GM23338 (cell line): ENCODE measurements around the gene ZNF560. TPM values are rescaled to one million over a fixed set of nuclear protein-coding genes. Genes with fewer than 3 reads are reported as not detected.

Experiments used
- CREB1 ChIP-seq: fragments of 250-450 bp; sonication (Bioruptor Pico); IDR thresholded peaks from 2 replicates; pipeline ENCODE4 v1.5.0; 2020; ENCODE audit warnings: low read depth, mild to moderate bottlenecking, moderate library complexity
- NANOG ChIP-seq: IDR thresholded peaks from 2 replicates; pipeline ENCODE4 v1.6.1; 2016; ENCODE audit warnings: antibody characterized with exemption, borderline replicate concordance
- ZNF114 ChIP-seq: fragments of 250-450 bp; sonication (Bioruptor Pico); IDR thresholded peaks from 2 replicates; pipeline ENCODE4 v1.5.0; 2020; ENCODE audit warnings: mild to moderate bottlenecking, moderate library complexity
- ZNF331 ChIP-seq: fragments of 250-450 bp; sonication (Bioruptor Pico); IDR thresholded peaks from 2 replicates; pipeline ENCODE4 v1.5.0; 2020; ENCODE audit warnings: low read depth, mild to moderate bottlenecking, moderate library complexity
- polyA plus RNA-seq: library from polyadenylated mRNA; unstranded; fragments of >200 nt; fragmentation: Nextera tagmentation; extraction: Ambion mirVana; gene quantifications from 2 replicates; pipeline ENCODE4 v1.2.1, GENCODE V29; 2016
- total RNA-seq: library from RNA; depleted of rRNA; stranded (reverse); fragments of >200 nt; shearing (Covaris generic); gene quantifications from 2 replicates; pipeline ENCODE4 v1.2.3, GENCODE V29; 2014
- TF ChIP-seq, protein P1 (sequence below): fragments of 250-450 bp; sonication (Bioruptor Pico); IDR thresholded peaks from 2 replicates; pipeline ENCODE4 v1.5.0; 2020; ENCODE audit warnings: mild to moderate bottlenecking, moderate library complexity
- TF ChIP-seq, protein P2 (sequence below): IDR thresholded peaks from 2 replicates; pipeline ENCODE4 v1.6.1; 2016; ENCODE audit warnings: antibody characterized with exemption
- TF ChIP-seq, protein P3 (sequence below): IDR thresholded peaks from one replicate; pipeline ENCODE4 v1.6.1; 2018; ENCODE audit warnings: antibody characterized with exemption; ENCODE audit not compliant: unreplicated experiment

Gene ZNF560
- total and polyA plus RNA-seq, 2 experiments from 2014 or later: 0.14 TPM; not detected in 1

DNA sequence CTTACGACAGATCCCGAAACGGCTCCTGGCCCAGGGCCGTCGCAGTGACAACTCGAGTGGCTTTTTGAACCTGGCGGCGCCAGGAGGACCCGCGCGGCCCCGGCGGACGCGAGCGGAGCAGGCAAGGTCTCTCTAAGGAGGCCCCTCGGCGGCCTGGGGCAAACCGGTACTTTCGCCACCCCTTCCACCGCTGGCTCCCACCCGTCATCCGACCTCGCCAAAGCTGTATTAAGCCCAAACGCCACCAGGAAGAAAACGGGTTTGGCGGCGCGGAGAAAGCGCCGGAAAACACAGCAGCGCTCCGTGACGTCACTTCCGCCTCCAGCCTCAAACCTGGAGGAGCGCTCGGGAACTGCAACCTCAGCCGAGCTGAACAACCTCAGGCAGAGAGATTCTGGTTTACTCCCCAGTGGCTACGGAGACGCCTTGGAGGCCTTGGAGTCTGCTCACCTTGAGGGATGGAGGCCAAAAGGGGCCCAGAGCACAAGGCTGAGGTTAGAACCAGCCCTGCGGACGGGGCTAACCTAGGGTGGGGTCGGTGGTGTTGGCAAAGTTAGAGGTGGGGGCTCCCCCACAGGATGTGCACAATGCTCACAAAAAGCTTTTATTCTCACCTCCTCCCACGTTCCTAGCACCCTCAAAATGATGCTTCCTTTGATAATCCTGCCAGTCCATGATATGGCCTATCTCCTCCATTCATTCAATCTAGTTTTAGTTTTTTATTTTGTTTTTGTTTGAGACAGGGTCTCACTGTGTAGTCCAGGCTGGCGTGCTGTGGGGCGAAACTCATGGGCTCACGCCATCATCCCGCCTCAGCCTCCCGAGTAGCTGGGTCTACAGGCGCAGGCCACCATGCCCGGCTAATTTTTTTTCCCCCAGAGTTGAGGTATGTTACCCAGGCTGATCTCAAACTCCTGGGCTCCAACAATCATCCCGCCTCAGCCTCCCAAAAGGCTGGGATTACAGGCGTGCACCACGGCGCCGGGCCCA, 62.8 kb downstream of the ZNF560 start, which contains the start of gene ZNF266 (continued):
- TF ChIP-seq, protein P1, sequence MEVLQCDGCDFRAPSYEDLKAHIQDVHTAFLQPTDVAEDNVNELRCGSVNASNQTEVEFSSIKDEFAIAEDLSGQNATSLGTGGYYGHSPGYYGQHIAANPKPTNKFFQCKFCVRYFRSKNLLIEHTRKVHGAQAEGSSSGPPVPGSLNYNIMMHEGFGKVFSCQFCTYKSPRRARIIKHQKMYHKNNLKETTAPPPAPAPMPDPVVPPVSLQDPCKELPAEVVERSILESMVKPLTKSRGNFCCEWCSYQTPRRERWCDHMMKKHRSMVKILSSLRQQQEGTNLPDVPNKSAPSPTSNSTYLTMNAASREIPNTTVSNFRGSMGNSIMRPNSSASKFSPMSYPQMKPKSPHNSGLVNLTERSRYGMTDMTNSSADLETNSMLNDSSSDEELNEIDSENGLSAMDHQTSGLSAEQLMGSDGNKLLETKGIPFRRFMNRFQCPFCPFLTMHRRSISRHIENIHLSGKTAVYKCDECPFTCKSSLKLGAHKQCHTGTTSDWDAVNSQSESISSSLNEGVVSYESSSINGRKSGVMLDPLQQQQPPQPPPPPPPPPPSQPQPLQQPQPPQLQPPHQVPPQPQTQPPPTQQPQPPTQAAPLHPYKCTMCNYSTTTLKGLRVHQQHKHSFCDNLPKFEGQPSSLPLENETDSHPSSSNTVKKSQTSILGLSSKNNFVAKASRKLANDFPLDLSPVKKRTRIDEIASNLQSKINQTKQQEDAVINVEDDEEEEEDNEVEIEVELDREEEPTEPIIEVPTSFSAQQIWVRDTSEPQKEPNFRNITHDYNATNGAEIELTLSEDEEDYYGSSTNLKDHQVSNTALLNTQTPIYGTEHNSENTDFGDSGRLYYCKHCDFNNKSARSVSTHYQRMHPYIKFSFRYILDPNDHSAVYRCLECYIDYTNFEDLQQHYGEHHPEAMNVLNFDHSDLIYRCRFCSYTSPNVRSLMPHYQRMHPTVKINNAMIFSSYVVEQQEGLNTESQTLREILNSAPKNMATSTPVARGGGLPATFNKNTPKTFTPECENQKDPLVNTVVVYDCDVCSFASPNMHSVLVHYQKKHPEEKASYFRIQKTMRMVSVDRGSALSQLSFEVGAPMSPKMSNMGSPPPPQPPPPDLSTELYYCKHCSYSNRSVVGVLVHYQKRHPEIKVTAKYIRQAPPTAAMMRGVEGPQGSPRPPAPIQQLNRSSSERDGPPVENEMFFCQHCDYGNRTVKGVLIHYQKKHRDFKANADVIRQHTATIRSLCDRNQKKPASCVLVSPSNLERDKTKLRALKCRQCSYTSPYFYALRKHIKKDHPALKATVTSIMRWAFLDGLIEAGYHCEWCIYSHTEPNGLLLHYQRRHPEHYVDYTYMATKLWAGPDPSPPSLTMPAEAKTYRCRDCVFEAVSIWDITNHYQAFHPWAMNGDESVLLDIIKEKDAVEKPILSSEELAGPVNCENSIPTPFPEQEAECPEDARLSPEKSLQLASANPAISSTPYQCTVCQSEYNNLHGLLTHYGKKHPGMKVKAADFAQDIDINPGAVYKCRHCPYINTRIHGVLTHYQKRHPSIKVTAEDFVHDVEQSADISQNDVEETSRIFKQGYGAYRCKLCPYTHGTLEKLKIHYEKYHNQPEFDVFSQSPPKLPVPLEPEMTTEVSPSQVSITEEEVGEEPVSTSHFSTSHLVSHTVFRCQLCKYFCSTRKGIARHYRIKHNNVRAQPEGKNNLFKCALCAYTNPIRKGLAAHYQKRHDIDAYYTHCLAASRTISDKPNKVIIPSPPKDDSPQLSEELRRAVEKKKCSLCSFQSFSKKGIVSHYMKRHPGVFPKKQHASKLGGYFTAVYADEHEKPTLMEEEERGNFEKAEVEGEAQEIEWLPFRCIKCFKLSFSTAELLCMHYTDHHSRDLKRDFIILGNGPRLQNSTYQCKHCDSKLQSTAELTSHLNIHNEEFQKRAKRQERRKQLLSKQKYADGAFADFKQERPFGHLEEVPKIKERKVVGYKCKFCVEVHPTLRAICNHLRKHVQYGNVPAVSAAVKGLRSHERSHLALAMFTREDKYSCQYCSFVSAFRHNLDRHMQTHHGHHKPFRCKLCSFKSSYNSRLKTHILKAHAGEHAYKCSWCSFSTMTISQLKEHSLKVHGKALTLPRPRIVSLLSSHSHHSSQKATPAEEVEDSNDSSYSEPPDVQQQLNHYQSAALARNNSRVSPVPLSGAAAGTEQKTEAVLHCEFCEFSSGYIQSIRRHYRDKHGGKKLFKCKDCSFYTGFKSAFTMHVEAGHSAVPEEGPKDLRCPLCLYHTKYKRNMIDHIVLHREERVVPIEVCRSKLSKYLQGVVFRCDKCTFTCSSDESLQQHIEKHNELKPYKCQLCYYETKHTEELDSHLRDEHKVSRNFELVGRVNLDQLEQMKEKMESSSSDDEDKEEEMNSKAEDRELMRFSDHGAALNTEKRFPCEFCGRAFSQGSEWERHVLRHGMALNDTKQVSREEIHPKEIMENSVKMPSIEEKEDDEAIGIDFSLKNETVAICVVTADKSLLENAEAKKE (CRISPR knock-in tag): no peak
- TF ChIP-seq ZNF331 (no peak), CREB1 (CRISPR knock-in tag) (peak; percentile 98), NANOG (no peak), ZNF114 (CRISPR knock-in tag) (no peak)
- TF ChIP-seq, protein P2, sequence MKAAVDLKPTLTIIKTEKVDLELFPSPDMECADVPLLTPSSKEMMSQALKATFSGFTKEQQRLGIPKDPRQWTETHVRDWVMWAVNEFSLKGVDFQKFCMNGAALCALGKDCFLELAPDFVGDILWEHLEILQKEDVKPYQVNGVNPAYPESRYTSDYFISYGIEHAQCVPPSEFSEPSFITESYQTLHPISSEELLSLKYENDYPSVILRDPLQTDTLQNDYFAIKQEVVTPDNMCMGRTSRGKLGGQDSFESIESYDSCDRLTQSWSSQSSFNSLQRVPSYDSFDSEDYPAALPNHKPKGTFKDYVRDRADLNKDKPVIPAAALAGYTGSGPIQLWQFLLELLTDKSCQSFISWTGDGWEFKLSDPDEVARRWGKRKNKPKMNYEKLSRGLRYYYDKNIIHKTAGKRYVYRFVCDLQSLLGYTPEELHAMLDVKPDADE: peak; percentile 33; the same call in 1 of the 2 replicates
- TF ChIP-seq, protein P3, sequence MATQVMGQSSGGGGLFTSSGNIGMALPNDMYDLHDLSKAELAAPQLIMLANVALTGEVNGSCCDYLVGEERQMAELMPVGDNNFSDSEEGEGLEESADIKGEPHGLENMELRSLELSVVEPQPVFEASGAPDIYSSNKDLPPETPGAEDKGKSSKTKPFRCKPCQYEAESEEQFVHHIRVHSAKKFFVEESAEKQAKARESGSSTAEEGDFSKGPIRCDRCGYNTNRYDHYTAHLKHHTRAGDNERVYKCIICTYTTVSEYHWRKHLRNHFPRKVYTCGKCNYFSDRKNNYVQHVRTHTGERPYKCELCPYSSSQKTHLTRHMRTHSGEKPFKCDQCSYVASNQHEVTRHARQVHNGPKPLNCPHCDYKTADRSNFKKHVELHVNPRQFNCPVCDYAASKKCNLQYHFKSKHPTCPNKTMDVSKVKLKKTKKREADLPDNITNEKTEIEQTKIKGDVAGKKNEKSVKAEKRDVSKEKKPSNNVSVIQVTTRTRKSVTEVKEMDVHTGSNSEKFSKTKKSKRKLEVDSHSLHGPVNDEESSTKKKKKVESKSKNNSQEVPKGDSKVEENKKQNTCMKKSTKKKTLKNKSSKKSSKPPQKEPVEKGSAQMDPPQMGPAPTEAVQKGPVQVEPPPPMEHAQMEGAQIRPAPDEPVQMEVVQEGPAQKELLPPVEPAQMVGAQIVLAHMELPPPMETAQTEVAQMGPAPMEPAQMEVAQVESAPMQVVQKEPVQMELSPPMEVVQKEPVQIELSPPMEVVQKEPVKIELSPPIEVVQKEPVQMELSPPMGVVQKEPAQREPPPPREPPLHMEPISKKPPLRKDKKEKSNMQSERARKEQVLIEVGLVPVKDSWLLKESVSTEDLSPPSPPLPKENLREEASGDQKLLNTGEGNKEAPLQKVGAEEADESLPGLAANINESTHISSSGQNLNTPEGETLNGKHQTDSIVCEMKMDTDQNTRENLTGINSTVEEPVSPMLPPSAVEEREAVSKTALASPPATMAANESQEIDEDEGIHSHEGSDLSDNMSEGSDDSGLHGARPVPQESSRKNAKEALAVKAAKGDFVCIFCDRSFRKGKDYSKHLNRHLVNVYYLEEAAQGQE: no peak
